Lower leg skin (tissue), 3 donors: ENCODE data around the gene FBXO47.

Experiments used
- CTCF ChIP-seq, 3 donors: fragments of 450-650 bp; IDR thresholded peaks; one replicate each; pipeline ENCODE4 v1.5.1; 2016; ENCODE audit warnings: antibody characterized with exemption in 3 of 3, mild to moderate bottlenecking in 3 of 3, moderate library complexity in 2 of 3
- POLR2A ChIP-seq, 2 donors: fragments of 450-650 bp; IDR thresholded peaks; one replicate each; pipeline ENCODE4 v1.6.1; 2016 to 2017; ENCODE audit warnings: antibody characterized with exemption in 2 of 2, mild to moderate bottlenecking in 1 of 2, moderate library complexity in 1 of 2

GRCh38 chr17:38960402-38960801, 6.8 kb downstream of the FBXO47 start:
- no peak for TF ChIP-seq CTCF (IDR thresholded peaks at IDR 0.05)
- no peak for TF ChIP-seq POLR2A (IDR thresholded peaks at IDR 0.05)
